ENCODE data around the gene TNKS1BP1.

TNKS1BP1 gene

DNA sequence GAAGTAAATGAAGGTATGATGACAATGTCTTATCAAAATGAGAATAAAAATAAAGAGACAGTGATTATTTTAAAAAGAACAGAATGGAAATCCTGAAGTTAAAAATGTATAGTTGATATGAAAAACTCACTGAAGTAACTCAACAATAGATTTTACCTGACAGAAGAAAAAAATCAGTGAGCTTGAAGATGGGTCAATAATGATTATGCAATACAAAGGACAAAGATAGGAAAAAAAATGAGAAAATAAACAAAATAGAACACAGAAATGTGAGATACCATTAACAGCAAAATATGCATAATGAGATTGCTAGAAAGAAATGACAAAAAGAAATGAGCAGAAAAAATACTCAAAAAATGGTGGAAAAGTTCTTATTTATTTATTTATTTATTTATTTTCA lies 68.6 kb downstream of the TNKS1BP1 start:
- no peaks in the 10 kb centered on the region for H3K9me3 ChIP-seq (ENCODE audit: low read length)
- no peak overlapping the region for H3K4me3 ChIP-seq (ENCODE audit: low read length)
- H3K36me3 ChIP-seq (ENCODE audit: insufficient read depth, low read length), result no peaks in the 10 kb centered on the region
- H3K4me1 ChIP-seq (ENCODE audit: insufficient read depth, low read length), result peaks cover 16% of the 10 kb centered on the region
- no peak overlapping the region for H2AFZ ChIP-seq (ENCODE audit: low read depth, low read length)
- H3K27me3 ChIP-seq (ENCODE audit: insufficient read depth, low read length), result no peaks in the 10 kb centered on the region

- peaks cover 16% of the 10 kb centered on the region for H3K4me1 ChIP-seq (ENCODE audit: insufficient read depth, low read length)
- H2AFZ ChIP-seq (ENCODE audit: low read depth, low read length), result no peak overlapping the region
- H3K36me3 ChIP-seq (ENCODE audit: insufficient read depth, low read length), result no peaks in the 10 kb centered on the region
- H3K9me3 ChIP-seq (ENCODE audit: low read length), result no peaks in the 10 kb centered on the region
- no peak overlapping the region for H3K4me3 ChIP-seq (ENCODE audit: low read length)
- no peaks in the 10 kb centered on the region for H3K27me3 ChIP-seq (ENCODE audit: insufficient read depth, low read length)
These were observed 69.1 kb downstream of the TNKS1BP1 start for GRCh38 chr11:57255618-57256017.

GRCh38 chr11:57254631-57255030 lies 70.1 kb downstream of the TNKS1BP1 start:
- peaks cover 16% of the 10 kb centered on the region for H3K4me1 ChIP-seq (ENCODE audit: insufficient read depth, low read length)
- no peak overlapping the region for H3K4me3 ChIP-seq (ENCODE audit: low read length)
- no peaks in the 10 kb centered on the region for H3K36me3 ChIP-seq (ENCODE audit: insufficient read depth, low read length)
- no peaks in the 10 kb centered on the region for H3K27me3 ChIP-seq (ENCODE audit: insufficient read depth, low read length)
- no peaks in the 10 kb centered on the region for H3K9me3 ChIP-seq (ENCODE audit: low read length)
- no peak overlapping the region for H2AFZ ChIP-seq (ENCODE audit: low read depth, low read length)

- H2AFZ ChIP-seq (ENCODE audit: low read depth, low read length), result no peak overlapping the region
- no peaks in the 10 kb centered on the region for H3K27me3 ChIP-seq (ENCODE audit: insufficient read depth, low read length)
- H3K9me3 ChIP-seq (ENCODE audit: low read length), result no peaks in the 10 kb centered on the region
- H3K4me3 ChIP-seq (ENCODE audit: low read length), result no peak overlapping the region
- no peaks in the 10 kb centered on the region for H3K36me3 ChIP-seq (ENCODE audit: insufficient read depth, low read length)
- H3K4me1 ChIP-seq (ENCODE audit: insufficient read depth, low read length), result peaks cover 21% of the 10 kb centered on the region
These were observed 73.2 kb downstream of the TNKS1BP1 start for GRCh38 chr11:57251491-57252104.

DNA sequence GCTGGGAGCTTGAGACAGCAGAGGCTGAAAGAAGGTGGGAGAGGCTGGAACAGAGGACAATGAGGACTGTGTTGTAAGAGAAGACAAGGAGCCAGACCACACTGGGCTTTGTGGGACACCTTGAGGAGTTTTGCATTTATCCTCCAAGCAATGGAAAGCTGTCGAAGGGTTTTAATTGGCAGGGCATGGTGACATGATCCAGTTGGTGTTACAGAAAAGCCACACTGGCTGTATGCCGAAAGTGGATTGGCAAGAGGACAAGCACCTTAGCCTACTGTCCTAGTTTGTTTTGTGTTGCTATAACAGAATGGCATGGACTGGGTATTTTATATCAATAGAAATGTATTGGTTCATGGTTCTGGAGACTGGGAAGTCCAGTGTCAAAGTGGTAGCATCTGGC lies 73.7 kb downstream of the TNKS1BP1 start:
- Histone ChIP-seq H3K36me3 (ENCODE audit: insufficient read depth, low read length) (no peaks in the 10 kb centered on the region), H3K9me3 (ENCODE audit: low read length) (no peaks in the 10 kb centered on the region), H3K4me1 (ENCODE audit: insufficient read depth, low read length) (peaks cover 21% of the 10 kb centered on the region), H3K27me3 (ENCODE audit: insufficient read depth, low read length) (no peaks in the 10 kb centered on the region), H3K4me3 (ENCODE audit: low read length) (no peak overlapping the region), H2AFZ (ENCODE audit: low read depth, low read length) (no peak overlapping the region)

Data from neuron (in vitro differentiated cells).